HG03039 (cell line): ENCODE data around the gene AP3M1.

ENCODE experiments used
- ATAC-seq: cut with Tn5 transposase; IDR thresholded peaks from one replicate; pipeline ENCODE4 v1.9.1; 2021; ENCODE audit warnings: mild to moderate bottlenecking, moderate library complexity; ENCODE audit not compliant: unreplicated experiment

AP3M1 gene

GRCh38 chr10:74117738-74118137 lies 32.9 kb downstream of the AP3M1 start:
- no peak for ATAC-seq

GRCh38 chr10:74114041-74114448 lies 36.6 kb downstream of the AP3M1 start:
- ATAC-seq = no peak

GRCh38 chr10:74113546-74113945 lies 37.1 kb downstream of the AP3M1 start:
- ATAC-seq = no peak

DNA sequence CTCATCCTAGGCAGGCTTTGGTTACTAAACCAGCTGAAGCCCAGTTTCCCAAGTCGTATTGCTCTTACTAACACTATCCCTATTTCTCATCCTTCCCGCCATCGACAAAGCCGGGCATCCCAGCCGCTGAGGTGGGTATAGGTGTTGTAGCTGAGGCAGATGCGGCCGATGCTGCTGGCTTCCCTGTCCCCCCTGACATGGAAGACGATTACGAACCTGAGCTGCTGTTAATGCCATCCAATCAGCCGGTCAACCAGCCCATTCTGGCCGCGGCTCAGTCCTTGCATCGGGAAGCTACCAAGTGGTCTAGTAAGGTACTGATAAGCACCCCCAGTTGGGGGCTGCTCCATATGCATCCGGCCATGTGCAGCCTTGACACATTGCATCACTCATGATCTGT lies 38.8 kb downstream of the AP3M1 start:
- no peak for ATAC-seq

GRCh38 chr10:74110120-74110519 lies 40.5 kb downstream of the AP3M1 start:
- no peak for ATAC-seq

- ATAC-seq = no peak
These were observed 41.2 kb downstream of the AP3M1 start for GRCh38 chr10:74109452-74109851.

GRCh38 chr10:74107391-74107790 lies 43.2 kb downstream of the AP3M1 start:
- ATAC-seq = no peak

DNA sequence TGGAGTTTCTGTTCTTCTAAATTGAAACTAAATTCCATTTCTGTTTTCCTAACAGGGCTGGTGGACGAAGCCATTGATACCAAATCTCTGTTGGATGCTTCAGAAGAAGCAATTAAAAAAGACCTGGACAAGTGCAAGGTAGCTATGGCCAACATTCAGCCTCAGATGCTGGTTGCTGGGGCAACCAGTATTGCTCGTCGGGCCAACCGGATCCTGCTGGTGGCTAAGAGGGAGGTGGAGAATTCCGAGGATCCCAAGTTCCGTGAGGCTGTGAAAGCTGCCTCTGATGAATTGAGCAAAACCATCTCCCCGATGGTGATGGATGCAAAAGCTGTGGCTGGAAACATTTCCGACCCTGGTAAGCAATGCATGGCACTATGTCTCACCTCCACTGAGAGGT lies 45.6 kb downstream of the AP3M1 start:
- ATAC-seq = no peak

GRCh38 chr10:74104480-74104879 lies 46.1 kb downstream of the AP3M1 start:
- no peak for ATAC-seq

DNA sequence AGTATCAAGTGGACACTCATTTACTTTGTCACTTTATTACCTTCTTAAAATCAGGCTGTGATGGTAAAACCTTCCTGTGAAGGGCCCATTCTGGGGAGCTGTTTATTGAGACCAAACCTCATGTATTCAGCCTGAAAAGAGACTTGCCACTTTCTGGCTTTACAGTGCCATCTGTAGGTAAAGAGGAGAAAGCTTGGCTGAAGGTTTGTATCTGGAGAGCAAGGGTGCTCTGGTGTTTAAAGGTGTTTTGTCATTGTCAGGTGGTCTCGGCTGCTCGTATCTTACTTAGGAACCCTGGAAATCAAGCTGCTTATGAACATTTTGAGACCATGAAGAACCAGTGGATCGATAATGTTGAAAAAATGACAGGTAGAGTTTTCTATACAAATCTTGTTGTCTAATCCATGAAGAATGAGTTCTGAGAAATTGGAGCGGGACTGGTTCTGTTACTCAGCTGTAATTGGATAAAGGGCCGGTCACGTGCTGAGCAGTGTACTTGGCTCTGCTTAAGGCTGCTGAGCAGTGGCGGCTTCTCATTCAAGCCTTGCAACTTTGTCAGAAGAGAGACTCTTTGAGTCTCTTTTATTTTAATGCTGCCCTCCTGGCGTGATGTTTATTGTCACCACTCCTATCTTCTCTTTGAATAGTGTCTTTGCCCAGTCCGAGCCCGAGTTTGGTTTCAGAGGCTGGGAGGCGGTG lies 46.9 kb downstream of the AP3M1 start:
- ATAC-seq = no peak

- ATAC-seq = no peak
These were observed 50.8 kb downstream of the AP3M1 start for GRCh38 chr10:74099836-74100235.

DNA sequence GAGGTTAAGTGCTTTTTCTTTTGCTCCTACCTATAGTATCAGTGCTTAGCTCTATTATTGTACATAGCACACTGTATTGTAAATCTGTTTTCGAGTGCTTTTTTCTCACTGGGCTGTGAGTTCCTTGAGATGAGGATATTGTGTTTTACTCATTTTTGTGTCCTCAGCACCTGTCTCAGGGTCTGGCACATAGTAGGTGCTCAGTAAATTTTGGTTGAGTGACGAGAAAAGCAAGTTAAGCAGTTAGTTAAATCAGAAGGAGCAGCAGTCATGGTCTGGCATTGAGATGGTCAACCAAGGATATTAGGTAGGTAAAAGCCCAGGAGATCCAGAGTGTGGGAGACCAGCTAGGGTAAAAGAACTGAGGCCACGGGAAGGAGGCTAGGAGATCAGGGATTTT lies 51.2 kb downstream of the AP3M1 start:
- ATAC-seq = no peak

DNA sequence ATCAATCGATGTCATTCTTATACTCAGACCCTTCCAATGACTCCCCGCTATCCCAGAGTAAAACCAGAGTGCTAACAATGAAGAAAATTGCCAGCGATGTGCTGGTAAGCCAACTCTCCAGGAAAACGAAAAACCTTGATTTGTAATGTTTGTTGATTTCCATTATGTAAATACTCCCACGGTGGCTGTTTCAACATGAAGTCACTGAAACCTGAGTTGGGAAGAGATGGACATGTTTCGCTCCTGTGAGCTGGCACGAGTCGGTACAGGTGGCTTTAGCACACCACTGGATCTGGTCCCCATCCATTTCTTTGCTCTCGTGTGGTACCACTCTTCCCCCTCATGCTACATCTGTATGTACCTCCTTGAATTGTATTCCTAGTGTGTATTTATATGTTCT lies 52.9 kb downstream of the AP3M1 start:
- no peak for ATAC-seq

DNA sequence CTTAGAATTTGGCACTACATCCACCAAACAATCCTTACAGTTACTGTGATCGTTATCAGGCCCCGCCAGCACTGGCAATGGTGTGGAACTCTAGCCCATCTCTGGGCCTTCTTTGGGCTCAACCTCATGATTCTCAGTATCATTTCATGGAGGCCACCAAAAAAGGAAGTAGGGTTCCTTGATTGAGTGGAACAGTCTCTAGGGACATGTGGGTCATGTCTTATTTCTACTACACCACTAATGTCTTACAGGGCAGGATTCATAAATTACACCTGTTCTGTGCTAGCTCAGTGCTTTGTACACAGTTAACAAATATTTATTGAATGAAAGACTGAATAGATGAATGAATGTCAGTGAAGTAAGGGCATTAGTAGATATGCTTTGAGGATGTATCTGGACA lies 53.9 kb downstream of the AP3M1 start:
- ATAC-seq = no peak

DNA sequence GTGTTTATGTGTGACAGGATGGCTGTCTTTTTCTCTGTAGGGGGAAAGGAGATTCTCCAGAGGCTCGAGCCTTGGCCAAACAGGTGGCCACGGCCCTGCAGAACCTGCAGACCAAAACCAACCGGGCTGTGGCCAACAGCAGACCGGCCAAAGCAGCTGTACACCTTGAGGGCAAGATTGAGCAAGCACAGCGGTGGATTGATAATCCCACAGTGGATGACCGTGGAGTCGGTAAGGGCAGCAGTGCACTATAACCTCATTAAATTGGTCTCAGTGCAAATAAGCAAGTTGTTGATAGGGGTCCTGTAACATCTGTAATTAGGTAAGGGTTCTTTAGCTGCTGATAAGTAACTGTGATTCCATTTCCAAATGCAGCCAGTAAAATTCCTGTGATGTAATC lies 56.4 kb downstream of the AP3M1 start:
- ATAC-seq = no peak

DNA sequence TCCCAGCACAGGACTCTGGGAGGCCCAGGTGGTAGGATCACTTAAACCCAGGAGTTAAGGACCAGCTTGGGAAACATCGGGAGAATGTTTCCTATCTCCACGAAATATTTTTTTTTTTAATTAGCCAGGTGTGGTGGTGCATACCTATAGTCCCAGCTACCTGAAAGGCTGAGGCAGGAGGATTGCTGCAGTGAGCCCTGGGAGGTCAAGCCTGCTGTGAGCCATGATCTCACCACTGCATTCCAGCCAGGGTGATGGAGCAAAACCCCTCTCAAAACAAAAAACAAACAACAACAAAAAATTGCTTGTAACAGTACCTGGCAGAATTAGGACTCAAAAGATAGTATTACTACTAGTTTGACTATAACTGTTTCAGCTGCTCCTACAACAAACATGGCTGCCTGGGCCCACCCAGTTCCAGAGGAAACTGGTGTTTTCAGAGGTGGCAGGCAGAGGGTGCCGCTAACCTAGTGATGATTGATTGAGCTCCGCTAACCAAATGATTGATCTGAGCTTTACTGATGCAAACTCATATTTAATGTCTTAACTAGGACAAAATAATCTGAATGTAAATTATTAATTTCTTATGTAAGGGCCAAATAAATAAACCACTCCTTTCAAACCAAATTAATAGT lies 57.0 kb downstream of the AP3M1 start:
- no peak for ATAC-seq

DNA sequence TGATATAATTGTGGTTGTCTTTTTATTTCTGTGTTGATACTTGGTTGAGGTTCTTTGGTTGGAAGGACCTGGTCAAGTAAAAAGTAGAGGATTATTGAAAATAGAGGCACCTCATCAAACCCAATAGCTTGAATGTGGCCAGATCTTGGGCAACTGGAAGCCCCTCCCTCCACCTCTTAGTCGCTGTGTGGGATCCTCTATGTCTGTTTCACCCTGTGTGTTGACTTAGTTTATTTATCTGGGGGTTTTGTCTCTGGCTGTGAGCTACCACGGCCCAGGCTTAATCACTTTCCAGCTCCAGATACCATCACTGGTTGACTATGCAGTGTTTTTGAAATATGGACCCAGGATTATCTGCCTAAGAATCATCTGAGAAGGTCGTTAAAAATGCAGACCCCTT lies 58.3 kb downstream of the AP3M1 start:
- no peak for ATAC-seq

DNA sequence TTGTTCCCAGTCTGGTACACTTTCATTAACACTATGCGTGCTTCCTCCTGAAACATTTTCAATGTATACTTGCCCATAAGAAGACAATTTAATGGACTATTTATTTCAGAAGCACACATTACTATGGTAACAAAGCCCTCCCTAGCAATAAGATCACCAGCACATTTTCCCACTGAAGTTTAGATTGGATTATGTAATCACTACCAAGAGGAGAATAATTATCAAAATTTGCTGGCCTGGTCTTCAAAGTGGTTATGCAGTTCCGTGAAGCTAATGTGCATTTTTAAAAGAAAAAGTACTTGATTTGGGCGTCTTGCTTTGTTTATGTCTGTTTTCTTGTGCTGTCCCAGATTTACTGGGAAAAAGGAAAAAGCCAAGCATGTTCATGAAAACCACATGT lies 61.9 kb downstream of the AP3M1 start:
- ATAC-seq = no peak

- no peak for ATAC-seq
These were observed 64.3 kb downstream of the AP3M1 start for GRCh38 chr10:74086317-74086716.

- peak; percentile 58 for ATAC-seq
These were observed 65.7 kb downstream of the AP3M1 start for GRCh38 chr10:74084955-74085354.

DNA sequence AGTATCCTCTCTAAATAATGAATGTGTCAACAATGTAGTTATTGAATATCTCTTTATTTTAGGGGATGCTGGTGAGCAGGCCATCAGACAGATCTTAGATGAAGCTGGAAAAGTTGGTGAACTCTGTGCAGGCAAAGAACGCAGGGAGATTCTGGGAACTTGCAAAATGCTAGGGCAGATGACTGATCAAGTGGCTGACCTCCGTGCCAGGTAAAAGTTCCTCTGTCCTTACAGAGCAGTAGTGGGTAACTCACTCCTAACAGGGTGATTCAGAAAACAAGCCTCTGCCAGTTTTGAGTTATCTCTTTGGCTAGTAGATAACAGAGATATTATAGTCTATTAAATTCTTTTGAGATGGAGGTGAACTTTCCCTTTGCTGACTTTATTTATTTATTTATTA lies 67.3 kb downstream of the AP3M1 start:
- ATAC-seq = no peak

- no peak for ATAC-seq
These were observed 68.5 kb downstream of the AP3M1 start for GRCh38 chr10:74081941-74082718.
